Measurements from ENCODE around the gene SH3TC1.

Gene SH3TC1

DNA sequence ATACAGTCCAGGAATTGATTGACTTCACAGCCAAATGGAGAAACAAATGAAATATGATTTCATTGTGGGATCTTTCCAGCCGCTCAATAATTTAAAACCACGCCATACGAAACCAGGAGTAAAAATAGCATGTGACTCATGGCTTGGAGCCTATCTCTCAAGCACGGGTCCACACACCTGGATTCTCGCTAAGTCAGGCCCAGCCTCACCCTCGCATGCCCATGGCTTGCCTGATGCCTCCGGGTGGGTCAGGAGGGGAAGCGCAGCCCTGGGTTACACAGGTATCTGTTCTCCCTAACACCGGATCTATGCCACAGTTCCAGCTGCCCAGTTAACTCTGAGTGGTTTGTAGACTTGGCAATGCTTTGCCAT is 34.9 kb upstream of the SH3TC1 start:
- no peak for DNase-seq (ENCODE audit: low read depth)

DNA sequence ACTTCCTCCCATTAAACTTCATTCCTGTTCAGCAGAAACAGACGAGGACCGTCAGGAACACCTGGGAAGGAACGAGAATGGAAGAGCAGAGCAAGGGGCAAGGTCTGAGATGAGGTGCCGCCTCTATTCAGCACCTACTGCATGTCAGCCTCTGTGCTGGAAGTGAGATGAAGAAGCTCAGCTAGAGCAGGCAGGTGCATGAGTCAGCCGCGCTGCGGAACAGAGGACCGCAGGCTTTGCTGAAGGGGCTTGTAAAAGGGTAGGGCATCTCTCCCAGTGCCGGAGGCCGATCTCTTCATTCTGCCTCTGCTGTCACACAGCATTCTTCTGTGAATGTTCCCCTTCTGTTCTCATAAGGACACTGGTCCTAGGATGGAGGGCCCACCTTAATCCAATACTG is 34.4 kb upstream of the SH3TC1 start:
- DNase-seq (ENCODE audit: low read depth), result no peak

DNA sequence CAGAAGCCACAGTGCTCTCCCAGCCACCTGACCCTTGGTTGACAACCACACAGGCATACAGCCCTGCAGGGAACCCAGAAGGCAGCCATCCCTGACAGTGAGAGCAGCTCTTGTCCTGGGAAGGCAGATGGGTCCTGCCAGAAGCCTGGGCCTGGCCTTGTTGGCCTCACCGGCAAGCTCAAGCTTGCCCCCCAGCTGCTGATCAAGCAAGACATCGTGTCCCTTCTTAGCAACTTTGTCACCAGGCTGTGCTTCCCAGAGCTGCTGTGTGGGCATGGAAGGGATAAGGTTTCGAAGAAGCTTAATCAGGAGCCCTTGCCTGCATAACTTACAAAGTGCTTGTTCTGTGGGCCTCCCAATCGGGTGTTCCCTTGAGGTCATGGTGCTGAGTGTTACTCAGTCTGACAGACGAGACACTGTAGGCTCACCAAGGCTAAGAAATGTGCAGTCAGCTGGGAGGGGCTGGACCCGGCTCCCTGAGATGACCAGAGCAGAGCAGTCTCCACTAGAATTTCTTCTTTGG is 33.7 kb upstream of the SH3TC1 start:
- no peak for DNase-seq (ENCODE audit: low read depth)

DNA sequence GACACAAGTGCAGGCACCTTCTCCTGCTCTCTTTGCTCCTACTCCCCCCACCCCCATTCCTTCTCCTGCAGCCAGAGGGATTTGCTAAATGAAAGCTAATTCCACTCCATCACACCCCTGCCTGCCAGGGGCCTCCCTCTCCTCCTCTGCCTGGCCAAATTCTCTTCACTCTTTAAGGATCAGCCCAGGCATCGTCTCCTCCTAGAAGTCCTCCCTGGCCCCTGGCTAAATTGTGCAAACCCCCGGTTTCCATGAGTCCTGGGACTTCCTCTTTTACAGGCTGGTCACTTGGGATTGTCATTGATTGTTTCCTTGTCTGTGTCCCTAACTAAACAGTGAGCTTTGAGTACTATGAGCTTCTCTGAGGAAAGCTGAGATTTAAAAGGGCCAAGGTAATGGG is 31.8 kb upstream of the SH3TC1 start:
- no peak for DNase-seq (ENCODE audit: low read depth)

DNA sequence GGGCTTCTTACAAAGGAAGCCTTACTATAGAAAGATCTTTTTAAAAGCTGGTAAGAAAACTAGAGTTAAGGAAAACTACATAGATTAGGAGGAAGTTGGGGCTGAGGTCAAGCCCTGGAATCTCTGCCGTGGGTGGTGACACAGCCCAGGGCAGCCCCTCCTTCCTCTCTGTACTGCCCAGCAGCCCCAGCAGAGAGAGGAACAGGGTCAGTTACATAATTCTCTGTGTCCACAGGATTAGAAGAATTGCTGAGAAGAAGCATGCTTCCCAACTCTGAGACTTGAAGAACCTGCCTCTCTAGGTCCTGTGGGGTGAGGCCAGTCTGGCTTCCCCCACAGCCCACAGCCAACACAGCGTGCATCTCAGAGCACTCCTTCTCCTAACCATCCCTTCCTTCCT is 31.3 kb upstream of the SH3TC1 start:
- DNase-seq (ENCODE audit: low read depth), result no peak

DNA sequence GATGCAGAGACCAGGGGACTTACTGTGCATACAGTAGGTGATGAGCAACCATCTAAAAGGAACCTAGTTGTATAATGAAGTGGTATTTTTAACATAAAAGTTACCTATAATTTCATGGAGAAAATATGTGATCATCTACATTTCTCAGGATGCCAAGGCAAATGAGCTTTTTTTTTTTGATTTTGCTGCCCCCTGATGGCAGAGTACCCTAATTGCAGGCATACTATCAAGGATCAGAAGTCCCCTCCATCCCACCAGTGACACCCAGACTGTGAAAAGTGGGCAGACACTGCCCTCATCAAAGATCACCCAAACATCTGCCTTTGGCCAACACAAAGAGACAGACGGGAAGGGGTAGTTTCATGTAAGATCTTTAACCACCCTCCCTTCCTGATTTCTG is 30.9 kb upstream of the SH3TC1 start:
- no peak for DNase-seq (ENCODE audit: low read depth)

DNA sequence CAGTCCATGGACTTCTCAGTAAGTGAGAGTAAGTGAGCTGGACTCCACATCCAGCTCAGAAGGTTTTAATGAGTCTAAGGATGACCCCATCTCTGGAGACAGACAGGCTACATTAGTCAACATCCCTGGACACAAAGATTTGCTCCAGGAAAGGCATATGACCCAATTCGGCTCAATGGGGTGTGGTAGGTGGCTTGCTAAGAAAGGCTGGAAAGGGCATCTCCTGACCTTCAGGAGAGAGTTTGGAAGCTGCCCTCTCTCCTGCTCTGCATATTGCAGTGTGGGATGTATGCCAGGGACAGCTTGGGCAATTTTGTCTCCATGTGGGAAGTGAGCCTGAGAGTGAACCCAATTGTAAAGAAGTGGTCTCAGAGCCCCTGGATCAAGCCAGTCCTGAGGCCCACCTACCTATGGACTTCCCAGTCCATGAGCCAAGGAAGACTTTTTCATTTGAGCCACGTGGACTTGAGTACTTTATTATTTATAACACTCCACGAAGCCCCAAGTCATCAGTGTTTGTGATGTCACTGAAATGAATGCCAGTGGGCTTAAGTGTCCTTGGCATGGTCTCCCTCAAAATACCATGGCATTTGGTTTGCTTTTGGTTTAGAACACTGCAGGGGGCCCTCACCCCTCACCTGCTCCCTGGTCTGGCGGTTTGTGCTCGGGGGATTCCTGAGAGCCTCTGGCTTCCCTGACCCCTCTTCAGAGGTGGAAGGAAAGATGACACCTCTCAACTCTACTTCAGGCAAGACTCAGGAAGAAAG is 30.1 kb upstream of the SH3TC1 start:
- no peak for DNase-seq (ENCODE audit: low read depth)

DNA sequence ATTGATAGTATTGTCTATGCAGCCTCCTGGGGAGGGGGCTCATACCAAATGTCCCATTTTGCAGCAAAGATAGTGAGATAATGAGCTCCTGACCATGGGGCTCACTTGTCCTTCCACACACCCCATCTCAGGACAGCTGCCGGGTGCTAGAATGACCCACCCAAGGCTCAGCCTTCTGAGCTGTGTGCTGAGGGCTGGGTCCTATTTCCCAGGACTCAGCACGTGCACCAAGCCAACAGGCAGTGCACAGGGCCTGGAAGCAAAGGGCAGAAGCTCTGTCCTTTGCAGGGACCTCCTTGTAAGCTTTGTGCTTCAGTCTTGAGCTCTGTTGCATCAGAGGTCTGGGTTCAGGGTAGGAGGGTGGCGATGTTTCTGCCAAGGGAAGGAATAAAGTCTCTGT is 29.3 kb upstream of the SH3TC1 start:
- DNase-seq (ENCODE audit: low read depth), result no peak

DNA sequence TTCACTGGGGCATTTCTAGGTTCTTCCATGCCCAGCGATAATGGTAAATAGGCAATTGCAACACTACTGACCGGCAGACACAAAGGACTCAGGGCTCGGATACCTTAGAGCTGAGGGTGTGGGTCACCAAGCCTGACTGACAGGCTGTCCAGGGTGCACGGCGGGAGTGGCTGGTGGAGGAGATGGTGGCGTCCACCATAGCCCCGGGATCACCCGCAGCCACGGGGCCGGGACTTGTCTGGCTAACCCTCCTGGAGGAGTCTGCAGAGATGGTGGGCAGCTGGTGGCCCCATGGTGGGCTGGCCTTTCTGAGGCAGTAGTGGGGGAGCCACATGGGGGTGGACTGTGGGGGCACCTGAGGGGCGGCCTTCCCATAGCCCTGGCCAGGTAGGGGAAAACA is 28.7 kb upstream of the SH3TC1 start:
- no peak for DNase-seq (ENCODE audit: low read depth)

DNA sequence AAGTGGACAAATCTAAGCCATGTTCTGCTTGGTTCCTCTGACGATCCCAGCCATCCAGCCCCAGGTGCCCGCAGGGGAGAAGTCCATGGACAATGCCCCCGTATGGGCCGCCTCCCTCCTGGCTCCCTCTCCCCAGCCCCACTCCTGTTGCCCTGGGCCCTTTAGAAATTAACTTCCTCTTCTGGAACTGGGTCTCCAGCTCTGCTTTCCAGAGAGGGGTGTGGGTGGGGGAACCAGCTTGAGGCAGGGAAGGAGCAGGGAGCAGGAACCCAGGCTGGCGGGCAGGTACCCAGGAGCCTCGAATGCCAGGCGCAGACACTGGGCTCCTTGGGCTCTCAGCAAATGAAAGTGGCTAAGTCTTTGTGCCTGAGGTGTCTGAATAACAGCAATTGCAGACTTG is 27.8 kb upstream of the SH3TC1 start:
- no peak for DNase-seq (ENCODE audit: low read depth)

DNA sequence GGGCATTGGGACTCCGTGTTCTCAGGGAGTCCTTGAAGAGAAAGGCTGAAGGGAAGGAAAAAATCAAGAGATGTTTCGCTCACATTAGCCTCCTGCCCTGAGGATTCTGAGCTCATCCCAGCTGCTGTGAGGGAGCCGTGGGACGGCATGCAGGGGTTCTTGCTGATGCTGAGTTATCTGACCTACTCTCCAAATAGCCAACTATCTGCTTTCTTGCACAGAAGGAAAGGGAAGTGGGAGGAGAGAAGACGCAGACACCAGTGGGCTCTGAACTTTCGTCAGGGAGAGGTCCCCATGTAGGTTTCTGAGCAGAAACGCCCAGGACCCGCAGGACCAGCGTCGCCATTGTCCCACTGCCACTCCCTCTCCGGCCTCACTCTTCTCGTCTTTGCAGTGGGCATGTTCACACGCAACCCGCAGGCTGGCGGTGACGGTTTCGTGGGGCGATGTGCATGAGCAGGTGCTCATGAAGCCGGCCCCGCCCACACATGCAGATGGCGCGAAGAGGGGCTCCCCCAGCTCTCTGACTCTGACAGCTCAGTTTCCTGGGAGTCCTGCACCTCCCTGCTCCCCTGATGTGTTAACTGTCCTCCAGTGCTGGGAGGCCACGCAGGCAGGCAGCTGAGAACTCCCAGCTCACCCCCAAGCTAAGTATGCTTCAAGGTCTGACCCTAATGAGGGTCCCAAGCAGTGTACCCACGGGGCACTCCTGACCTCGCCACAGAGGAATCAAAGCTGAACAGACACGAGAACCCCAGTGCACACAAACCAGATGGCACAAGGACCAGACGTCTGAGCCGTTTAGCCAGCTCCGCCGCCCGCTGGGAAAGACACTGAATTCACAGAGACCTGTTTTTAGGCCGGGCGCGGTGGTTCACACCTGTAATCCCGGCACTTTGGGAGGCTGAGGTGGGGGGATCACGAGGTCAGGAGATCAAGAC is 26.8 kb upstream of the SH3TC1 start:
- no peak for DNase-seq (ENCODE audit: low read depth)

DNA sequence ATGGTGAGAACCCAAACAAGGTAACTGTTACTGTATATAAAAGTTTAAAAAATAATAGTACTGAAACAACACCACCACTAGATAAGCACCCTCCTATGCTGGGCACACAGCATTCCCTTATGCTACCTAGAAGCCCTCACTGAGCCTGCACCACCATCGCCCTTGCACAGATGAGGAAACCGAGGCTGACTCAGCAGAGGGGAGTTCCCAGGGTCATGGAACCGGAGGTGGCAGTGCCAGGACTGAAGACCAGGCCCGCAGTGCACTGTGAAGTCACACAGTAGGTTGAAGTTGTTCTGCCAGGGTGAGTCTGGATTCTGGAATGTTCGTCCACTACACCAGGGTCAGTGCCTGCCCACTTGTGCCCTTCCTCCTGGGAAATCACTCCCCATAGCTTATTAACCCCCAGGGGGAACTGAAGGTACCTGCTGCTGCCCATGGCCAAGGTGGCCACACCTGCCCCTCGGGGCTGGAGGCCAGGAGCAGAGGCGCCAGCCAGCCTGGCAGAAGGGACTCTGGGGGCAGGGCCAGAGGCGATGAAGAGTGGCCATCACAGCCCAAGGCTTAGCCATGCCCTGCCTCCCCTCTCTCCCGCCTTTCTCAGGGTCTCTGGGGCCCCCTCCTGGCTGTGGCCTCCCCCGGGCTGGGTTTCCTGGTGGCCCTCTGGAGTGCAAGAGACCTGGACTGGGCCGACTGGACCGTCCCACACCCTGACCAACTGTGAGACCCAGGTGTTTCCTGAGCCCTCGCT is 25.4 kb upstream of the SH3TC1 start:
- no peak for DNase-seq (ENCODE audit: low read depth)

DNA sequence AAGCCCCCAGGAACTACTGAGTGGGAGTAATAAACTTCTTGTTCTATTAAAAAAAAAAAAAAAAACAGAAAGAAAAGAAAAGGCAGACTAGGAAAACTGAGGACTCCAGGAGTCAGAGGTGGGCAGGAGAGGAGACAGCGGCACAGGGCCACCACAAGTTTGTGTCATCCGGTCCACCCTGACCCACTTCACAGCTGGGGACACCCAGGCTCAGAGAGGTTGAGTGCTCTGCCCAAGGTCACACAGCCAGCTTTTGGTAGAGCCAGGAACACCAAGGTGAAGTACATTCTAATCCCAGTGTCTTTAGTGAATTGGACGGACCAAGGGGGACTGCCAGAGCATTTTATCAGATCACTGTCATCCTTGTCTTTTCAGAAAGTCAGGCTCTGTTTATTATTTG is 24.1 kb upstream of the SH3TC1 start:
- no peak for DNase-seq (ENCODE audit: low read depth)

DNA sequence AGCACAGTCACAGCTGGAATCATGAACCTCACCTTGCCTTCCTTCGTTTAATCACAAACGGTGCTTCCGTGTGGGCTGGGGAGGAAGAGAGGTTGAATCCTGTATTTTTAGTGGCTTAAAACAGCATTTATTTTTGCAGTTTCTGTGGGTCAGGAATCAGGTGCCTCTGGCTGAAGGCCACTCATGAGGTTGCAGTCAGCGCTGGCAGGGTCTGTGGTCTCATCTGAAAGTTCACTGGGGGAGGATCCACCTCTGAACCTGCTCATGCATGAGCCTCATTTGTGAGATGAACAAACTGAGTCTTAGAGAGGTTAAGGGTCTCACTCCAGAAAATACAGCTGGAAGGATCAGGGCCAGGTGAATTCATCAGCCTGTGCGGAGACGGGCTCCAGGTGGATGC is 23.4 kb upstream of the SH3TC1 start:
- no peak for DNase-seq (ENCODE audit: low read depth)

DNA sequence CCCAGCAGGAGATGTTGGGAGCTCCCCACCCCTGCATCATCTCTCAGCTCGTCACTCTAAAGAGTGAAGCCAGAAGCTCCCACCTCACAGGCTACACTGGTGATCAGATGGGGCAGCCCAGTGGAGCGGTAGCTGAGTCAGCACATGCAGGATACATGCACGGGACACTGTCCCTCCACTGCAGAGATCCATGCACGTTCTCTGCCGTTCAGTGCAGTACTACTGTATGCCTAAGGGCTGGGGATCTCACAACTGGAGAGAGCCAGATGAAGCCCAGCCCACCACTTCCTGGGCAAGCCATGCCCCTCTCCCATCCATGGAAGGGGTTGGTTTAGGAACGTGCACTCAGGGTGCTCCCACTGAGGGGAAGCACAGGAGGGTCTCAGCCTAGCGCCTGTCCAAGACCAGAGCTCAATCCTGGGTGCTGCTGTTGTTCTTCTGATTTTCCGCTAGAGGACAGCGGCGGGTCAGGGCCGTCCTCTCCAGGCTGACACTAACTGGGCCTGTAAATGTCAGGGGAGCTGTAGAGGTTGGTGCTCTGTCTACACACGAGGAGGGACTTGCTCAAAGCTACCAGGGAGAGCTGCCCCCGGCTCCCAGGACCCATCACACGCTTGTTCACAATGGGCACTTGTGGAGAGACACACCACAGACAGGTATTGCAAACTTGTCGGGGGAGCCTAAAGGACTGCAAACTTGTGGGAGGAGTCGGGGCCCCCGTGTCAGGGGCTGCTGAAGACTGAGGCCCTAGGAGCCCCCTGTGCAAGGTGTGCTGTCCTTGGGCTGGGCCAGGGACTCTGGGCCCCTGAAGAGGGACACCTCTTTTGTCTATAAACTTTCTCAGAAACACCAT is 22.3 kb upstream of the SH3TC1 start:
- no peak for DNase-seq (ENCODE audit: low read depth)

DNA sequence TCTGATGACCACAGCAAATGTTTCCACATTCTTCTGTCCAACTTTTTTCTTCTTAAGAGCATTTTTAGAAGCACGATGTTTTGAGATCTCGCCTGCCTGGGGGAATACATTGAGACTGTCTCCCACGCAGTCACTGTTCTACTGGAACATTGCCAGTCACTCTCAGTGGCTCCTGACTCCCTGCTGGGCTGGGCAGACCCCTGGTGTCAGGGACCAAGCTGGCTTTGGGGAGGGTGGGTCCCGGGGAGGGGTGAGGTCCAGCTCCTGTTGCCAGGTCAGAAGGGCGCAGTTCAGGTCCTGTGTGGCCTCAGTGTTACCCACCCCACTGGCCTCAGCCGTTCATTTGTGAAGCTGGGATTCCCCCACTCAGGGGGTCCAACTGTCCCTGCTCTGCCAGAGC is 21.5 kb upstream of the SH3TC1 start:
- DNase-seq (ENCODE audit: low read depth), result no peak

DNA sequence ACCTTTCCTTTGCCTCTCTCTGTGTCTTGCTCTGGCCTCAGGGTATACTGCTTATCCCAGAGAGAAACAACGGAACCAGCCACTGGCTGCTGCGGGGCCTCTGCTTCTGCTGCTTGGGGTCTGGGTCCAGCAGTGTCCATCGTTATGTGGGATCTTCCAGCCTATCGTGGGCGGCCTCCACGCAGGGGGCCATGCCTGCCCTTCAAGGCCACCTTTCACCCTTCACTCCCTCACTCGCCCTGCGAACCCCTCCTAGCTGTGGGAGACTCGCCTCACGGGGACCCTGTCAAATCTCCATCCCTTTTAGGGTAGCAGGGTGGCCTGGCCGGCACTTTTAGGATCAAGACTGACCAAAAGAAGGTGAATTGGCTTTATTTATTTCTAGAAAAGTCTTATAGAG is 21.1 kb upstream of the SH3TC1 start:
- DNase-seq (ENCODE audit: low read depth), result no peak

DNA sequence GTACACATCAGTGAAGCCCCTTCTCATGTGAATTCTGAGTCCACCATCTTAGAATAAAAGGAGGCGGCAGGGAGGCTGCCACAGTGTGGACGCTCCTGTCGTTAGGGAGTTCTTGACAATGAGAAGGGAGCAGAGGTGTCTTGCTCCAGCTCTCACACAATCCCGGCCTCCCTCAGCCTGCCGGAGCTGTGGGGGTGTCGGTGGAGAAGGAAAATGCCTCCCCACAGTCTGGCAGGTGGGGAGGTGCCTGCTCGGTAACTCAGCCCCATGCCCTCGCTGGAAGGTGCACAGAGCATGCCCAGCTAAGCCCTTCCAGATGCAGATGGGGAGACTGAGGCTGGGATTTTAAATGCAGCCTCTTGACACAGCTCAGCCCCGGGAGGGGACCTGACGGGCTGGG is 20.0 kb upstream of the SH3TC1 start:
- DNase-seq (ENCODE audit: low read depth), result no peak

DNA sequence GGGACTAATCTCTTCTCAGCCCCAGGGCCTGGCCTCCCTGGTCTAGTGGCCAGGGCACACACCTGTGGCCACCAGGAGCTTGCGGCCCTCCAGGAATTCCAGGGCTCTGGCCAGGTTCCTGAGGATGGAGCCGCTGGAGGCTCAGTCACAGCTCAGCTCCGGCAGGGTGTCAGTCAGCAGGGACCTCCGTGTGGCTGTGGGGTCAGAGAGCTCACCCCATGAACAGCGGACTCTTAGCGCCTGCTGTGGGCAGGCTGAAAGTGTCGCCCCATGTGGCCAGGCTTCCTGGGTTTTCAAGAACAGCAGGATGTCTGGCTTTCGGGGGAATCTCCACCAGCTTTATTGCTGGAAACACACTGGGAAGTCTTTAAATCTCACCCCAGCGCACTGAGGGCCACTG is 19.3 kb upstream of the SH3TC1 start:
- no peak for DNase-seq (ENCODE audit: low read depth)

DNA sequence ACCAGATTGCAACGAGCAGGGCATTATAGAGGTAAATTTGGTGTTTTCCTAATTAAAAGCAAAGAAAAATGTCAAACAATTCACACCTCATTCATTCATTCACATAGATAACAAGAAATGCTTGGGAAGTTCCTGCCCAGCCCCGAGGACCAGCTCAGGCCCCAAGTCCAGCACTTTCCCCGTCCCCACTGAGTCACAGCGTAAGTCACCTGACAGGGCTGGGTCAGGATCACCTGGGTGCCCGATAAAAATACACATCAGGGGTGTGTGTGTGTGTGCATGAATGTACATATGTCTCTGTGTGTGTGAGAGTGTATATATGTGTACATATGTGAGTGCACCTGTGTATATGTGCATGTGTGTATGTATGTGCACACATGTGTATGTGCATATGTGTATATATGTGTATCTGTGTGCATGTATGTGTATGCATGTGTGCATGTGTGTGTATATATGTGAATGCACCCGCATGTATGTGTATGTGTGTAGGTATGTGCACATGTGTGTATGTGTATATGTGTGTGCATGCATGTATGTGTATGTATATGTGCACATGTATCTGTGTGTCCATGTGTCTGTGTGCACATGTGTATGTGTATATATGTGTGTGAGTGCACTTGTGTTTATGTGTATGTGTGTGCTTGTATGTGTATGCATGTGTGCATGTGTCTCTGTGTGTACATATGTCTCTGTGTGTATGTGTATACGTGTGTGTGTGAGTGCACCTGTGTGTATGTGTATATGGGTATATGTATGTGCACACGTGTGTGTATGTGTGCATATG is 18.6 kb upstream of the SH3TC1 start:
- DNase-seq (ENCODE audit: low read depth), result no peak

DNA sequence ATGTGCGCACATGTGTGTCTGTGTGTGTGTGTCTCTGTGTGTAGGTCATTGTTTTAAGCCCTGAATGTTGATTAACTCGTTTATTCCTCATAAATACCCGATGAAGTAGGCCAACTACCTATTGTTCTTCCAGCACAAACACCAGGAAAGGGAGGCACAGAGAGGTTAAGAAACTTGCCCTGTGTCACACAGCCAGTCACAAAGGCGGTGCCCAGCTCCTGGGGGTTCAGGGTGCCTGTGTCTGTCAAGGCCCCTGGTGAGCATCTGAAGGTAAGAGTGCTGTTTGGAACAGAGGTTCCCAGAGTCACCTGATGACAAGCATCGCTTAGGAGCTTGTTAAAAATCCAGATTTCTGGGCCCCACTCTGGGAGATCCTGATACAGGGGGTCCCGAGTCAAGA is 18.0 kb upstream of the SH3TC1 start:
- no peak for DNase-seq (ENCODE audit: low read depth)
